A673 (cell line): ENCODE results near the gene RPS6KL1.

Experiments used
- EZH2 ChIP-seq: fragments of 200-600 bp; sonication (generic); IDR thresholded peaks from 2 replicates; pipeline ENCODE4 v1.6.1; 2017; ENCODE audit warnings: borderline replicate concordance, low read depth, mild to moderate bottlenecking, mixed read lengths, antibody characterized with exemption, low read length; ENCODE audit not compliant: poor library complexity, severe bottlenecking
- TF ChIP-seq, protein P1 (sequence below): fragments of 300-800, 200-600 bp; sonication (generic); conservative IDR thresholded peaks from 2 replicates; pipeline ENCODE4 v1.5.1; 2017; ENCODE audit warnings: low read depth, mild to moderate bottlenecking, antibody characterized with exemption, low read length, moderate library complexity, mixed read lengths

DNA sequence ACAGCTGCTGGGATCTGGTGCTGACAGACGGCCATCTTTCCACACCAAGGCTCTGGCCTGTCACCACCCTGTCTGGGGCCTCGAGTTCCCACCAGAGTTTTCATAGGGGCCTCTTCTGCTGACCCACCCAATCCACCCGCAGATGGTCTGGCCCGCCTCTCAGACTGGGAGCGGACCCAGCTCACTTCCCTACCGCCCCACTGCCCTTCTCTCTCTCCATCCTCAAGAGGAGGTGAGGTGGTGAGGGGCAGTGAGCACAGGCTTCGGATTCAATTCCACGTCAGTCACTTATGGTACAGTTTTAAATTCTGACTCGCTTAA is 12.3 kb upstream of the RPS6KL1 start:
- TF ChIP-seq, protein P1, sequence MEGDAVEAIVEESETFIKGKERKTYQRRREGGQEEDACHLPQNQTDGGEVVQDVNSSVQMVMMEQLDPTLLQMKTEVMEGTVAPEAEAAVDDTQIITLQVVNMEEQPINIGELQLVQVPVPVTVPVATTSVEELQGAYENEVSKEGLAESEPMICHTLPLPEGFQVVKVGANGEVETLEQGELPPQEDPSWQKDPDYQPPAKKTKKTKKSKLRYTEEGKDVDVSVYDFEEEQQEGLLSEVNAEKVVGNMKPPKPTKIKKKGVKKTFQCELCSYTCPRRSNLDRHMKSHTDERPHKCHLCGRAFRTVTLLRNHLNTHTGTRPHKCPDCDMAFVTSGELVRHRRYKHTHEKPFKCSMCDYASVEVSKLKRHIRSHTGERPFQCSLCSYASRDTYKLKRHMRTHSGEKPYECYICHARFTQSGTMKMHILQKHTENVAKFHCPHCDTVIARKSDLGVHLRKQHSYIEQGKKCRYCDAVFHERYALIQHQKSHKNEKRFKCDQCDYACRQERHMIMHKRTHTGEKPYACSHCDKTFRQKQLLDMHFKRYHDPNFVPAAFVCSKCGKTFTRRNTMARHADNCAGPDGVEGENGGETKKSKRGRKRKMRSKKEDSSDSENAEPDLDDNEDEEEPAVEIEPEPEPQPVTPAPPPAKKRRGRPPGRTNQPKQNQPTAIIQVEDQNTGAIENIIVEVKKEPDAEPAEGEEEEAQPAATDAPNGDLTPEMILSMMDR = no peak
- no peak for TF ChIP-seq EZH2
